ENCODE data around the gene RALGAPA2. TPM values are rescaled to one million over a fixed set of nuclear protein-coding genes. Genes with fewer than 3 reads are reported as not detected.

The RALGAPA2 gene
- total and polyA plus RNA-seq, 9 donors = 8.4 to 31.7 (median 19.9) TPM

DNA sequence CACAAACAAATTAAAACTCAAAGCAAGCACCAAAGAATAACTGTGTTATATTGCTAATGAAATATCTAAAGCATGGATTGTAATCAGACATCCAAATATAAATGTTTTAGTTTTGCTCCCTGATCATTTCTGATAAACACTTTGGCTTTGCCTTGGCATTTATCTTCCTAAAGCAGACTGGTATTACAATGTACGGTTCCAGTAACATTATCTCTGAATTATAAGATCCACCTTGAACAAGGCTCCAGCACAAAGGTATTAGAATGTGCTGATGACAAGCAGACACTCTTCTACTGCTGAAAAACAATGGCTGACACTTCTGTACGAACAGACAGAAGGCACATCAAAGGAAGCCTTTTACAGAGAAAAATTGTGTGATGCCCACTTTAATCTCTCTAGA lies 270.0 kb downstream of the RALGAPA2 start:
- 76 to 82% (median 77%) methylated on average over 2 of the region's 2 CpGs for WGBS, 3 donors
- no peak for DNase-seq
- no peak overlapping the region for H3K27ac ChIP-seq
- H3K4me1 ChIP-seq (ENCODE audit: insufficient read depth) = no peaks in the 10 kb centered on the region
- intact Hi-C loops (cut with DNase I) = no loop called here
- no peak overlapping the region for H3K4me3 ChIP-seq
- H3K36me3 ChIP-seq = no peaks in the 10 kb centered on the region
- TF ChIP-seq, protein P1, sequence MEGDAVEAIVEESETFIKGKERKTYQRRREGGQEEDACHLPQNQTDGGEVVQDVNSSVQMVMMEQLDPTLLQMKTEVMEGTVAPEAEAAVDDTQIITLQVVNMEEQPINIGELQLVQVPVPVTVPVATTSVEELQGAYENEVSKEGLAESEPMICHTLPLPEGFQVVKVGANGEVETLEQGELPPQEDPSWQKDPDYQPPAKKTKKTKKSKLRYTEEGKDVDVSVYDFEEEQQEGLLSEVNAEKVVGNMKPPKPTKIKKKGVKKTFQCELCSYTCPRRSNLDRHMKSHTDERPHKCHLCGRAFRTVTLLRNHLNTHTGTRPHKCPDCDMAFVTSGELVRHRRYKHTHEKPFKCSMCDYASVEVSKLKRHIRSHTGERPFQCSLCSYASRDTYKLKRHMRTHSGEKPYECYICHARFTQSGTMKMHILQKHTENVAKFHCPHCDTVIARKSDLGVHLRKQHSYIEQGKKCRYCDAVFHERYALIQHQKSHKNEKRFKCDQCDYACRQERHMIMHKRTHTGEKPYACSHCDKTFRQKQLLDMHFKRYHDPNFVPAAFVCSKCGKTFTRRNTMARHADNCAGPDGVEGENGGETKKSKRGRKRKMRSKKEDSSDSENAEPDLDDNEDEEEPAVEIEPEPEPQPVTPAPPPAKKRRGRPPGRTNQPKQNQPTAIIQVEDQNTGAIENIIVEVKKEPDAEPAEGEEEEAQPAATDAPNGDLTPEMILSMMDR (IDR thresholded peaks at IDR 0.05) = no peak
- no peak for TF ChIP-seq POLR2A (IDR thresholded peaks at IDR 0.05)
- no peak for TF ChIP-seq EP300 (IDR thresholded peaks at IDR 0.05)
- no peaks in the 10 kb centered on the region for H3K27me3 ChIP-seq
- H3K9me3 ChIP-seq = no peaks in the 10 kb centered on the region

DNA sequence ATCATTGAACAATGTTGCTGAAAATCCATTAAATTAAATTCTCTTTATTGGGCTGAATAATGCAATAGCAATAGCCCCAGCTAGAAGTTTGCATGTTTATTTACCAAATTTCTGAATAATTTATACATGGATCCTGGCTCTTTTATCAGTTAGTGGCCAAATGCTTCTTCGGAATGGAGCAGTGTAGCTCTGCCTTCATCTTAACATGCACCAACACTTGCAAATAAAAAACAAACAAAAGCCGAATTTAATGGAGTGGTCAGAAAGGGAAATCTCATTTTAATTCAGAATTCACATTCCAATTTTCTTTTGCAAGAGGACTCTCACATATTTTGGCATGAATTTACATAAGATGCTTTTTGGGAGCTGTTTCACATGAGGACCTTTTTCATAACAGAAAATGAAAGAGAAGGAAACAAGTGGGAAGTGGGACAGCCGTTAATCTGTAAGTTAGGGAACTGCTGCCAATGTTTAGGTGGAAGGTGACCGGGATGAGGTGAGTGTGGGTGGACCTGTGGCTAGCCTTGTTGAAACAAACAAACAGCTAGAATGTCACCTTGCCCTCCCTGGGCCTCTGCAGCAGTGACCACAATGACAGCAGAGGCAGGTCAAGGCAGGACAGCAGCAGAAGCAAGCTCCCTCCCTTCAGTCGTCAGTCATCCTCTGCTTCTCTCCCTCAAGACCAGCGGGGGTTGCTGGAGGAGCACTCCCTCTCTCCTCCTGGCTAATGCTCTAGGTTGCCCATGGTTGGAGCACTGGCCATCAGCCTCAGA lies 271.4 kb downstream of the RALGAPA2 start:
- H3K9me3 ChIP-seq = no peaks in the 10 kb centered on the region
- 24 to 36% (median 27%) methylated on average over 6 of the region's 6 CpGs for WGBS, 3 donors
- DNase-seq = no peak

DNA sequence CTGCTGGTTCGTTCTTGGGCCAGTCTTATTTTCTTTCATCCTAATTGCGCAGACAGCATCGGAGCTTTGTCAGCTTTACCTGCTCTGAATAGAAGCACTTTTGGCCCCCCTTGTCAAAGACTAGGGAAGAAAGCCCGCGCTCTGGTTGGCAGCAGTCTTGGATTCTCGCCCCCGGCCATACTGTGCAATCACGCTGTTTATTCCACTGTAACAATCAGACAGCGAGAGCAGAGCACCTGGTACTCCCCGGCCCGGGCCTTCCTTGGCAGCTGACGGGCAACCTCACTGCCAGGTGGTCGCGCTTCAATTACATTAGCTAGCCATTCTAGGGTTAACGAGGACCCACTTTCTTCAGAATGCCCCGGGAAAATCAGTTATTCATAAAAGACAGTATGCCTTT lies 272.0 kb downstream of the RALGAPA2 start:
- Histone ChIP-seq H3K4me3 (no peak overlapping the region), H3K9me3 (no peaks in the 10 kb centered on the region), H3K4me1 (ENCODE audit: insufficient read depth) (no peaks in the 10 kb centered on the region), H3K36me3 (no peaks in the 10 kb centered on the region), H3K27me3 (no peaks in the 10 kb centered on the region), H3K27ac (no peak overlapping the region)
- TF ChIP-seq, protein P1 (IDR thresholded peaks at IDR 0.05) = no peak
- TF ChIP-seq POLR2A (IDR thresholded peaks at IDR 0.05) (no peak), EP300 (IDR thresholded peaks at IDR 0.05) (no peak)
- DNase-seq = no peak
- intact Hi-C loops (cut with DNase I) = no loop called here
- 83 to 89% (median 86%) methylated on average over 16 of the region's 16 CpGs for WGBS, 3 donors

More for the DNA sequence above, 271.4 kb downstream of the RALGAPA2 start:
- intact Hi-C loops (cut with DNase I) = no loop called here
- no peaks in the 10 kb centered on the region for H3K27me3 ChIP-seq
- TF ChIP-seq POLR2A (IDR thresholded peaks at IDR 0.05) (no peak), EP300 (IDR thresholded peaks at IDR 0.05) (no peak)
- TF ChIP-seq, protein P1 (IDR thresholded peaks at IDR 0.05) = no peak
- H3K27ac ChIP-seq = no peak overlapping the region
- H3K36me3 ChIP-seq = no peaks in the 10 kb centered on the region
- no peak overlapping the region for H3K4me3 ChIP-seq
- no peaks in the 10 kb centered on the region for H3K4me1 ChIP-seq (ENCODE audit: insufficient read depth)

DNA sequence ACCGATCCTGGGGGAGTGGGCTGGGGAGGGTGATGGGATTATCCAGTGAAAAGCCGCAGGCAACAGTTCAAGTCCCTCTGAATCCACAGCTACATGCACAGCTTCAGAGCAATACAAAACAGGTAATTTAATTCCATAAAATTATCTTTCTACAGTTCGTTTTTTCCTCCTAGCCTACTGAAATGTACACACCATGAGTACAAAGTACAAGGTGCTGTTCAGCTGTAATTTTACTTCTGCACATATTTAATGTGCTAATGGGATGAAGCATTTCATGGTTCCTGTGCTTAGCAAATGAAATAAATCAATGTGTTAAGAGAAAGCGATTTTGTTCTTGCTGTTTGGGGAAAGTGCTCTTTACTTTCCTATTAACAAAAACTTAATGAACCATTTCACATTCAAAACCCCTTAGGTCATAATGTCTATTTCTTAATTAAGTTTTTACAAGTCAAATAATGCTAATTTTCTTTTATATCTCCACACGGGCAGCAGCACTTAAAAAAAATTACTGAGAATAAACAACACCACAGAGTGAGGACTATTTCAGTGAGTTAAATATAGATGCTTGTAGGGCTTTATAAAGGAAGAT lies 272.7 kb downstream of the RALGAPA2 start:
- TF ChIP-seq POLR2A (IDR thresholded peaks at IDR 0.05) = no peak
- no peak for TF ChIP-seq EP300 (IDR thresholded peaks at IDR 0.05)
- TF ChIP-seq, protein P1 (IDR thresholded peaks at IDR 0.05) = no peak
- no peak for DNase-seq
- Histone ChIP-seq H3K27me3 (no peaks in the 10 kb centered on the region), H3K4me1 (ENCODE audit: insufficient read depth) (no peaks in the 10 kb centered on the region), H3K9me3 (no peaks in the 10 kb centered on the region), H3K36me3 (no peaks in the 10 kb centered on the region), H3K27ac (no peak overlapping the region), H3K4me3 (no peak overlapping the region)
- WGBS, 3 donors = 79 to 85% (median 81%) methylated on average over 5 of the region's 5 CpGs
- intact Hi-C loops (cut with DNase I) = no loop called here

Measured in ovary (tissue), 9 donors.